Colon (tissue), 2 donors: ENCODE measurements around the gene CORO2B.

Source experiments
- FAIRE-seq: peaks from 2 replicates; lab custom pipeline; 2012; peaks lifted over from hg19 to GRCh38; lab: Jason Lieb, UNC
- donor health status: control.
- donor health status: control.

Gene CORO2B

GRCh38 chr15:68554721-68555678 is 23.8 kb upstream of the CORO2B start:
- no peak for FAIRE-seq

- no peak for FAIRE-seq
These were observed 23.1 kb upstream of the CORO2B start for GRCh38 chr15:68555679-68556037.

- FAIRE-seq, result no peak
These were observed 22.4 kb upstream of the CORO2B start for GRCh38 chr15:68556139-68556990.

GRCh38 chr15:68557469-68558317 is 21.1 kb upstream of the CORO2B start:
- FAIRE-seq, result no peak

GRCh38 chr15:68558318-68559305 is 20.2 kb upstream of the CORO2B start:
- no peak for FAIRE-seq

- no peak for FAIRE-seq
These were observed 19.2 kb upstream of the CORO2B start for GRCh38 chr15:68559345-68560310.

GRCh38 chr15:68560501-68561113 is 18.2 kb upstream of the CORO2B start:
- no peak for FAIRE-seq

GRCh38 chr15:68561171-68561900 is 17.5 kb upstream of the CORO2B start:
- no peak for FAIRE-seq

- FAIRE-seq, result no peak
These were observed 16.9 kb upstream of the CORO2B start for GRCh38 chr15:68561901-68562300.

- FAIRE-seq, result no peak
These were observed 14.6 kb upstream of the CORO2B start for GRCh38 chr15:68564173-68564572.

- no peak for FAIRE-seq
These were observed 13.6 kb upstream of the CORO2B start for GRCh38 chr15:68565234-68565633.

GRCh38 chr15:68565726-68566125 is 13.1 kb upstream of the CORO2B start:
- no peak for FAIRE-seq

- no peak for FAIRE-seq
These were observed 12.3 kb upstream of the CORO2B start for GRCh38 chr15:68566377-68566954.

- FAIRE-seq, result no peak
These were observed 11.4 kb upstream of the CORO2B start for GRCh38 chr15:68567345-68567744.

- no peak for FAIRE-seq
These were observed 7.8 kb upstream of the CORO2B start for GRCh38 chr15:68570974-68571373.

GRCh38 chr15:68571582-68571981 is 7.2 kb upstream of the CORO2B start:
- no peak for FAIRE-seq

- no peak for FAIRE-seq
These were observed 6.5 kb upstream of the CORO2B start for GRCh38 chr15:68572309-68572708.

- FAIRE-seq, result no peak
These were observed 5.9 kb upstream of the CORO2B start for GRCh38 chr15:68572921-68573320.
